Trophoblast cell (in vitro differentiated cells and primary cell): ENCODE data around the gene CCDC141.

Experiments
- DNase-seq, 2 donors: peaks; one replicate each; pipeline ENCODE4 v3.0.0-alpha.2; 2016
- H2AFZ ChIP-seq: 2 replicates; pipeline ENCODE4 v1.6.1; 2013; ENCODE audit warnings: low read length, moderate library complexity, mild to moderate bottlenecking; ENCODE audit not compliant: insufficient read depth, poor library complexity
- H2AK5ac ChIP-seq: 2 replicates; pipeline ENCODE4 v1.6.1; 2013; ENCODE audit warnings: mild to moderate bottlenecking, low read length
- H2BK120ac ChIP-seq: 2 replicates; pipeline ENCODE4 v1.6.1; 2013; ENCODE audit warnings: low read length, mild to moderate bottlenecking, moderate library complexity; ENCODE audit not compliant: insufficient read depth, poor library complexity
- H2BK12ac ChIP-seq: 2 replicates; pipeline ENCODE4 v1.6.1; 2013; ENCODE audit warnings: mild to moderate bottlenecking, low read length, moderate library complexity
- H2BK5ac ChIP-seq: 2 replicates; pipeline ENCODE4 v1.6.1; 2013; ENCODE audit warnings: low read length, low read depth, moderate library complexity, mild to moderate bottlenecking; ENCODE audit not compliant: poor library complexity
- H3K14ac ChIP-seq: 2 replicates; pipeline ENCODE4 v1.6.1; 2013; ENCODE audit warnings: mild to moderate bottlenecking, low read length
- H3K18ac ChIP-seq: 2 replicates; pipeline ENCODE4 v1.6.1; 2013; ENCODE audit warnings: mild to moderate bottlenecking, low read length
- H3K23ac ChIP-seq: 2 replicates; pipeline ENCODE4 v1.6.1; 2013; ENCODE audit warnings: low read length
- H3K27ac ChIP-seq: 2 replicates; pipeline ENCODE4 v1.5.1; 2013; ENCODE audit warnings: low read depth, mild to moderate bottlenecking, inconsistent platforms, low read length, moderate library complexity
- H3K27me3 ChIP-seq: 2 replicates; pipeline ENCODE4 v1.6.1; 2013; ENCODE audit warnings: inconsistent platforms, mild to moderate bottlenecking, low read length, moderate library complexity; ENCODE audit not compliant: insufficient read depth
- H3K36me3 ChIP-seq, 2 experiments: 1 replicate in 1 of 2; 2 replicates in 1 of 2; pipeline ENCODE4 v1.6.1; 2013; ENCODE audit warnings: low read length in 2 of 2, mild to moderate bottlenecking in 2 of 2, moderate library complexity in 1 of 2; ENCODE audit not compliant: insufficient read depth in 2 of 2, control insufficient read depth in 1 of 2
- H3K4ac ChIP-seq: 2 replicates; pipeline ENCODE4 v1.6.1; 2013; ENCODE audit warnings: low read depth, mild to moderate bottlenecking, low read length, moderate library complexity
- H3K4me1 ChIP-seq, 2 experiments: 1 replicate in 1 of 2; 2 replicates in 1 of 2; pipeline ENCODE4 v1.6.1; 2013; ENCODE audit warnings: low read length in 2 of 2, mild to moderate bottlenecking in 2 of 2, moderate library complexity in 1 of 2; ENCODE audit not compliant: insufficient read depth in 2 of 2, control insufficient read depth in 1 of 2
- H3K4me2 ChIP-seq: 2 replicates; pipeline ENCODE4 v1.6.1; 2013; ENCODE audit warnings: inconsistent platforms, mild to moderate bottlenecking, low read length, moderate library complexity
- H3K4me3 ChIP-seq: 2 replicates; pipeline ENCODE4 v1.5.1; 2013; ENCODE audit warnings: mild to moderate bottlenecking, low read depth, low read length, inconsistent platforms
- H3K79me1 ChIP-seq: one replicate; pipeline ENCODE4 v1.6.1; 2013; ENCODE audit warnings: low read length
- H3K79me2 ChIP-seq: 2 replicates; pipeline ENCODE4 v1.6.1; 2013; ENCODE audit warnings: low read length, mild to moderate bottlenecking; ENCODE audit not compliant: control insufficient read depth, insufficient read depth, poor library complexity
- H3K9ac ChIP-seq: 2 replicates; pipeline ENCODE4 v1.6.1; 2013; ENCODE audit warnings: mild to moderate bottlenecking, low read length
- H3K9me3 ChIP-seq: 2 replicates; pipeline ENCODE4 v1.6.1; 2013; ENCODE audit warnings: low read depth, mild to moderate bottlenecking, control low read depth, inconsistent platforms, low read length; ENCODE audit not compliant: insufficient read depth
- H4K12ac ChIP-seq: 2 replicates; pipeline ENCODE4 v1.6.1; 2013; ENCODE audit warnings: low read depth, mild to moderate bottlenecking, low read length, moderate library complexity
- H4K8ac ChIP-seq: 2 replicates; pipeline ENCODE4 v1.6.1; 2013; ENCODE audit warnings: low read depth, mild to moderate bottlenecking, low read length, moderate library complexity
- H4K91ac ChIP-seq: one replicate; pipeline ENCODE4 v1.6.1; 2013; ENCODE audit warnings: low read depth, mild to moderate bottlenecking, low read length, moderate library complexity
- WGBS: extraction: QIAGEN DNeasy Blood & Tissue Kit; methylation state at CpG from one replicate; pipeline ENCODE4 v1.1.7; 2013; ENCODE audit warnings: missing lambda C conversion rate; ENCODE audit not compliant: insufficient read length, insufficient coverage; ENCODE audit errors: extremely low coverage; 5-methylcytosine and 5-hydroxymethylcytosine counted together

The CCDC141 gene

DNA sequence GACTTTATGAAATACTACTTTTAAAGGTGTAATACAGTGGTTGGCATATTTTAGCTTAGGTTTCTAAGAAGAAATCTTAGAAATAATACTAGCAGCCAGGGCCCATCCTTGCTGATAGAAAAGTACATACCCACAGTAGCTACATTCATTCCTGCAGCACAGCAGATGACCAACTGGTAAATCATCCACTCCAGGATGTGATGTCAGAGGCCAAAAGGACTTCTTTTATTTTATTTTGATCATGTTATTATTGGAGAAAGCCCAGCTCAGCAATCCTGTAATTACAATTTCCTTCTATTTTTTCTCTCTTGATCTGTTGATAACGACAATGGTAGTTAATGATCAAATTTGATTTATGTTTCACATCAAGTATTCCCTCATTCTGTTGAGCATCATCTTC, 224.8 kb downstream of the CCDC141 start:
- DNase-seq: no peak
- no peak overlapping the region for H2AFZ ChIP-seq
- no peaks in the 10 kb centered on the region for H3K36me3 ChIP-seq
- no peaks in the 10 kb centered on the region for H3K4me1 ChIP-seq
- no peak overlapping the region for H2BK120ac ChIP-seq
- H3K27ac ChIP-seq: no peak overlapping the region
- H3K9me3 ChIP-seq: no peaks in the 10 kb centered on the region
- H3K14ac ChIP-seq: no peak overlapping the region
- H3K27me3 ChIP-seq: no peaks in the 10 kb centered on the region
- no peak overlapping the region for H4K91ac ChIP-seq
- no peak overlapping the region for H2BK12ac ChIP-seq
- H3K79me2 ChIP-seq: no peaks in the 10 kb centered on the region
- H3K23ac ChIP-seq: no peak overlapping the region
- no peak overlapping the region for H3K4me3 ChIP-seq
- H3K4ac ChIP-seq: no peak overlapping the region
- no peaks in the 10 kb centered on the region for H3K79me1 ChIP-seq
- H4K12ac ChIP-seq: no peak overlapping the region
- no peak overlapping the region for H3K18ac ChIP-seq
- WGBS: no CpG with 5 or more reads among the region's 1 CpG
- no peak overlapping the region for H4K8ac ChIP-seq
- H2AK5ac ChIP-seq: no peak overlapping the region
- no peak overlapping the region for H2BK5ac ChIP-seq
- no peak overlapping the region for H3K4me2 ChIP-seq
- no peak overlapping the region for H3K9ac ChIP-seq

DNA sequence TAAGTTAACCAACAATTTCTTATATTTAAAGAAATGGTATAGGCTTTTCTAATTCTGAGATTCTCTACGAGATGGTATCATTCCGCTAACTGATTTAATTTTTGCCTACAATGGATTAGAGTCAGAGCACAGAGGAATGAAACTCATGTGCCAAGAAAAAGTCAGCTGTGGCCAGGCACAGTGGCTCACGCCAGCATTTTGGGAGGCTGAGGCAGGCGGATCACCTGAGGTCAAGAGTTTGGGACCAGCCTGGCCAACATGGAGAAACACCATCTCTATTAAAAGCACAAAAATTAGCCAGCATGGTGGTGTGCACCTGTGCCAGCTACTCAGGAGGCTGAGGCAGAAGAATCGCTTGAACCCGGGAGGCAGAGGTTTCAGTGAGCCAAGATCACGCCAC, 225.8 kb downstream of the CCDC141 start:
- no peak overlapping the region for H4K12ac ChIP-seq
- no peaks in the 10 kb centered on the region for H3K27me3 ChIP-seq
- no peaks in the 10 kb centered on the region for H3K4me1 ChIP-seq
- no peak overlapping the region for H2AK5ac ChIP-seq
- no peak overlapping the region for H3K4me2 ChIP-seq
- WGBS: no CpG with 5 or more reads among the region's 7 CpGs
- no peaks in the 10 kb centered on the region for H3K79me1 ChIP-seq
- H3K36me3 ChIP-seq: no peaks in the 10 kb centered on the region
- H3K4me3 ChIP-seq: no peak overlapping the region
- no peak overlapping the region for H3K4ac ChIP-seq
- H3K27ac ChIP-seq: no peak overlapping the region
- H3K9me3 ChIP-seq: no peaks in the 10 kb centered on the region
- no peak overlapping the region for H2BK5ac ChIP-seq
- H4K91ac ChIP-seq: no peak overlapping the region
- H2BK12ac ChIP-seq: no peak overlapping the region
- no peaks in the 10 kb centered on the region for H3K79me2 ChIP-seq
- H3K14ac ChIP-seq: no peak overlapping the region
- H4K8ac ChIP-seq: no peak overlapping the region
- H3K23ac ChIP-seq: no peak overlapping the region
- H2BK120ac ChIP-seq: no peak overlapping the region
- no peak overlapping the region for H2AFZ ChIP-seq
- H3K18ac ChIP-seq: no peak overlapping the region
- H3K9ac ChIP-seq: no peak overlapping the region
- DNase-seq: no peak

DNA sequence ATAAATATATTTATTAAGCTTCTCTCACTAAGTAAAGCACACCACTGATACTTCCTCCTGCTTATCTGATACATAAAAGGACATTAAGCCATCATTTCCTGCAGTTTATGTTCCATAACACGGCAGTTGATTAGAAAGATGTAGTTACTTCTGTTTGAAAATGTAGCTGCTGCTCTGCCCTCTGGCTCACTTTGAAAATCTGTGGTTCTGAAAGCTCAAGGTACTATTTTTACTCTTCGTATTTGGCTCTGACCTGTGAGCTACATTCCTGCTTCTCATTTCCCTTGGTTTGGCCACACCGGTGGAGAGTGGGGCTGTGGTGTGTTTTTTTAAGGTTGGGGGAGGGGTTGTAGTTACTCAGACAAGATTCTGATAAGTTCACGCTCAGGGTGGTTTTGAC, 229.9 kb downstream of the CCDC141 start:
- Histone ChIP-seq H3K18ac (no peak overlapping the region), H4K12ac (no peak overlapping the region), H3K23ac (no peak overlapping the region), H3K4ac (no peak overlapping the region), H4K91ac (no peak overlapping the region), H2AK5ac (no peak overlapping the region), H3K4me1 (no peaks in the 10 kb centered on the region), H3K14ac (no peak overlapping the region), H3K79me2 (no peaks in the 10 kb centered on the region), H3K36me3 (no peaks in the 10 kb centered on the region), H4K8ac (no peak overlapping the region), H2BK120ac (no peak overlapping the region), H2BK5ac (no peak overlapping the region), H3K9me3 (no peaks in the 10 kb centered on the region), H3K27ac (no peak overlapping the region), H3K79me1 (no peaks in the 10 kb centered on the region), H3K27me3 (no peaks in the 10 kb centered on the region), H2AFZ (no peak overlapping the region), H3K4me2 (no peak overlapping the region), H2BK12ac (no peak overlapping the region), H3K4me3 (no peak overlapping the region), H3K9ac (peak overlapping the region; percentile 58)
- no CpG with 5 or more reads among the region's 4 CpGs for WGBS
- no peak for DNase-seq

DNA sequence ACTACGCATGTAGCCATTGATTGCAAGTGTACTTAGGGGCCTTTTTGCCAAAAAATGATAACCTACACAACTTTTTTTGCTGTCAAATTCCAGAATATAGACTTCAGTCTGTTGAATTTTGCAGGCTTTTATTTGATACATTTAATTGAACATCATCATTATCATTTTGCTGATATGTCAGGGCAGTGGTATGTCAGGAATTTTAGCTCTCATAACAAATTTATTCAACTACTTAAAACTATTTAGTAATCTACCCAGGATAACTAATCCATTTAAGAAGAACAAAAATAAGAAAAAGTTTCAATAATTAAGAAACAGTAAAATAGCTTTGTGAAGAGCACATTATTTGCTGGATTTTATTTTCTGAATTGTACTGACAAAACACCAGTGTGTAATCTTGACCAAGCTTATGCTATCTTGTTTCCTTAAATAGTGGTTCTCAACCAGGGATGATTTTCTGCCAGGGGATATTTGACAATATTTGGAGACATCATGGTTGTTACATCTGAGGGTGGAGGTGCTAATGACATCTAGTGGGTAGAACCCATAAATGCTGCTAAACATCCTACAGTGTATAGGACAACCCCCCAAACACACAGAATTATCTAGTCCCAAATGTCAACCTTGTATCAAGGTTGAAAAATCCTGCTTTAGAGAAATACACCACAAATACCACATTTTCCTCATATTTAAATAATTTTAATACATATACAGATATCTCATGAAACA, 230.6 kb downstream of the CCDC141 start:
- no CpG with 5 or more reads among the region's 1 CpG for WGBS
- H3K4me3 ChIP-seq: no peak overlapping the region
- H3K36me3 ChIP-seq: no peaks in the 10 kb centered on the region
- H3K9ac ChIP-seq: no peak overlapping the region
- H3K27ac ChIP-seq: no peak overlapping the region
- no peak for DNase-seq
- H3K14ac ChIP-seq: no peak overlapping the region
- no peaks in the 10 kb centered on the region for H3K4me1 ChIP-seq
- H2BK5ac ChIP-seq: no peak overlapping the region
- no peaks in the 10 kb centered on the region for H3K9me3 ChIP-seq
- no peaks in the 10 kb centered on the region for H3K79me2 ChIP-seq
- H4K12ac ChIP-seq: no peak overlapping the region
- H2AFZ ChIP-seq: no peak overlapping the region
- H3K4ac ChIP-seq: no peak overlapping the region
- H4K91ac ChIP-seq: no peak overlapping the region
- H2BK12ac ChIP-seq: no peak overlapping the region
- no peak overlapping the region for H4K8ac ChIP-seq
- H3K4me2 ChIP-seq: no peak overlapping the region
- no peak overlapping the region for H3K23ac ChIP-seq
- no peak overlapping the region for H2BK120ac ChIP-seq
- no peaks in the 10 kb centered on the region for H3K79me1 ChIP-seq
- no peaks in the 10 kb centered on the region for H3K27me3 ChIP-seq
- no peak overlapping the region for H3K18ac ChIP-seq
- no peak overlapping the region for H2AK5ac ChIP-seq
